Thoracic aorta (tissue), 2 donors: Measurements from ENCODE around the gene HOXC13. TPM values are rescaled to one million over a fixed set of nuclear protein-coding genes. Genes with fewer than 3 reads are reported as not detected.

Source experiments
- ATAC-seq: fragments of 150-250 bp; one replicate; pipeline ENCODE4 v1.8.0; 2017; ENCODE audit warnings: low read depth; ENCODE audit not compliant: insufficient number of reproducible peaks, low FRiP score
- DNase-seq: peaks from one replicate; pipeline ENCODE4 v3.0.0-alpha.2; 2020; ENCODE audit warnings: low spot score
- H3K27ac ChIP-seq, 2 donors: fragments of 200-600 bp; sonication (generic); 1 replicate in 1 of 2; 2 replicates in 1 of 2; pipeline ENCODE4 v1.5.1; 2016; ENCODE audit warnings: mild to moderate bottlenecking in 2 of 2, moderate library complexity in 2 of 2
- H3K27me3 ChIP-seq: fragments of 200-600 bp; sonication (generic); replicated peaks from 2 replicates; pipeline ENCODE4 v1.6.0; 2016; ENCODE audit warnings: mild to moderate bottlenecking; ENCODE audit not compliant: insufficient read depth
- H3K36me3 ChIP-seq: fragments of 200-600 bp; sonication (generic); one replicate; pipeline ENCODE4 v1.5.1; 2016
- H3K4me1 ChIP-seq, 2 donors: fragments of 200-600 bp; sonication (generic); 1 replicate in 1 of 2; 2 replicates in 1 of 2; pipeline versions ENCODE4 v1.5.1 to v1.6.0; 2016; ENCODE audit warnings: low read depth in 2 of 2, mild to moderate bottlenecking in 1 of 2; ENCODE audit not compliant: control insufficient read depth in 1 of 2
- H3K4me3 ChIP-seq: fragments of 200-600 bp; sonication (generic); 2 replicates; pipeline ENCODE4 v1.5.1; 2016; ENCODE audit warnings: mild to moderate bottlenecking
- H3K9me3 ChIP-seq: fragments of 200-600 bp; sonication (generic); 2 replicates; pipeline ENCODE4 v1.5.1; 2016
- CTCF ChIP-seq: fragments of 200-600 bp; sonication (generic); IDR thresholded peaks from one replicate; pipeline ENCODE4 v1.5.1; 2019; ENCODE audit warnings: antibody characterized with exemption
- total RNA-seq, 2 donors: library from RNA; depleted of rRNA; stranded (reverse); fragments of >200 nt; gene quantifications; one replicate each; pipeline versions ENCODE4 v1.1.0 to v1.2.3, GENCODE V29; 2016

Gene HOXC13
- total RNA-seq, 2 donors from 2014 or later: not detected

GRCh38 chr12:53944907-53945847 is 6.5 kb downstream of the HOXC13 start:
- Histone ChIP-seq H3K4me3 (no peak overlapping the region), H3K27me3 (peaks cover 46% of the 10 kb centered on the region)
- TF ChIP-seq CTCF: no peak

GRCh38 chr12:53947743-53948142 is 9.1 kb downstream of the HOXC13 start:
- no peak overlapping the region for H3K4me3 ChIP-seq
- no peaks in the 10 kb centered on the region for H3K36me3 ChIP-seq
- no peak for TF ChIP-seq CTCF
- peaks cover 0 to 7% of the 10 kb centered on the region in 2 donors for H3K4me1 ChIP-seq
- H3K27me3 ChIP-seq: peaks cover 48% of the 10 kb centered on the region
- H3K27ac ChIP-seq: no peak overlapping the region
- H3K9me3 ChIP-seq: no peaks in the 10 kb centered on the region
- ATAC-seq (no peak), DNase-seq (no peak)

More at GRCh38 chr12:53944907-53945847, 6.5 kb downstream of the HOXC13 start:
- Histone ChIP-seq H3K27ac (no peak overlapping the region), H3K36me3 (no peaks in the 10 kb centered on the region), H3K4me1 (no peaks in the 10 kb centered on the region), H3K9me3 (no peaks in the 10 kb centered on the region)
- no peak for ATAC-seq
- no peak for DNase-seq

GRCh38 chr12:53948650-53949593 is 10.3 kb downstream of the HOXC13 start:
- Histone ChIP-seq H3K27me3 (peaks cover 51% of the 10 kb centered on the region), H3K36me3 (no peaks in the 10 kb centered on the region)

GRCh38 chr12:53949631-53950436 is 11.2 kb downstream of the HOXC13 start:
- no peak for ATAC-seq
- no peak for DNase-seq
- no peak for TF ChIP-seq CTCF
- H3K27ac ChIP-seq: no peak overlapping the region
- H3K9me3 ChIP-seq: no peaks in the 10 kb centered on the region
- H3K4me1 ChIP-seq: peaks cover 0 to 7% of the 10 kb centered on the region in 2 donors
- no peaks in the 10 kb centered on the region for H3K36me3 ChIP-seq
- no peak overlapping the region for H3K4me3 ChIP-seq
- H3K27me3 ChIP-seq: peaks cover 51% of the 10 kb centered on the region

More at GRCh38 chr12:53948650-53949593, 10.3 kb downstream of the HOXC13 start:
- no peak for TF ChIP-seq CTCF
- Histone ChIP-seq H3K4me3 (no peak overlapping the region), H3K27ac (no peak overlapping the region), H3K4me1 (peaks cover 0 to 7% of the 10 kb centered on the region in 2 donors), H3K9me3 (no peaks in the 10 kb centered on the region)
- DNase-seq: no peak
- ATAC-seq: no peak
